NK-92 treated with Interleukin-12 subunit alpha and Interleukin-12 subunit beta, amount 100 ng/mL, for 24 hours (cell line): ENCODE data around the gene CCSAP.
A peak's percentile ranks its signal among the peaks of the same experiment; 100 is the strongest.
"Not testable (repeated sequence)": the region's sequence is repeated elsewhere in the genome, so short reads cannot be mapped to it uniquely, and the experiment has no call there.

Experiments
- DNase-seq: peaks from one replicate; lab custom pipeline; 2025; lab: John Stamatoyannopoulos, UW

CCSAP gene

GRCh38 chr1:229364207-229365065 lies 21.6 kb upstream of the CCSAP start:
- DNase-seq, result no peak

DNA sequence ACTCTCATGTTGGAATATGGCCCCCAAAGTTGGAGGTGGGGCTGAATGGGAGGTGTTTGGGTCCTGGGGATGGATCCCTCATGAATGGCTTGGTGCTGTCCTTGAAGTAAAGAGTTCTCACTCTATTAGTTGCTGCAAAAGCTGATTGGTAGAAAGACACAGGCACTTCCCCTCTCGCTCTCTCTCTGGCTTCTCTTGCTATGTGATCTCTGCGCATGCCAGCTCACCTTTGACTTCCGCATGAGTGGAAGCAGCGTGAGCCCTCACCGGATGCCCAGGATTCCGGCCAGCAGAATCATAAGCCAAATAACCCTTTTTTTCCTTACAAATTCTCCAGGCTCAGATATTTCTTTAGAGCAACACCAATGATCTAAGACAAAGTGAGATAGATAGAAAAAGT lies 20.9 kb upstream of the CCSAP start:
- DNase-seq, result no peak

DNA sequence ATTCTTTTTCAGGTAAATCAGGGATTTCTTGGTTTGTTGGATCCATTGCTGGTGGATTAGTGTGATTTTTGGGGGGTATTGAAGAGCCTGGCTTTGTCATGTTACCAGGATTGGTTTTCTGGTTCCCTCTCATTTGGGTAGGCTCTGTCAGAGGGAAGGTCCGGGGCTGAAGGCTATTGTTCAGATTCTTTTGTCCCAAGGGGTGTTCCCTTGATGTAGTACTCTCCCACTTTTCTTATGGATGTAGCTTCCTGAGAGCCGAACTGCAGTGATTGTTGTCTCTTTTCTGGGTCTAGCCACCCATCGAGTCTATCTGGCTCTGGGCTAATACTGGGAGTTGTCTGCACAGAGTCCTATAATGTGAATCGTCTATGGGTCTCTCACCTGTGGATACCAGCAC lies 17.6 kb upstream of the CCSAP start:
- DNase-seq, result no peak

DNA sequence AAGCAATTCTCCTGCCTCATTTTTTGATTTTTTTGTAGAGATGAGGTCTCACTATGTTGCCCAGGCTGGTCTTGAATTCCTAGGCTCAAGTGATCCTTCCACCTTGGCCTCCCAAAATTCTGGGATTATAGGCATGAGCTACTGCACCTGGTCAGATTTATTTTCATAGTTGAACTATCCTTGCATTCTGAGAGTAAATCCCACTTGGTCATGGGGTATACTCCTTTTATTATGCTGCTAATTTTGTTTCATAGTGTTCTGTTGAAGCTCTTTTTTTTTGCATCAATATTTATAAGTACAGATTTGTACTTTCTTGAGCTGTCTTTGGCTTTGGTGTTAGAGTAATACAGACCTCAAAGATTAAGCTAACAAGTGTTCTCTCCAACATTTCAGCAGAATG lies 12.8 kb upstream of the CCSAP start:
- DNase-seq, result no peak

- no peak for DNase-seq
These were observed 11.4 kb upstream of the CCSAP start for GRCh38 chr1:229354226-229354625.

DNA sequence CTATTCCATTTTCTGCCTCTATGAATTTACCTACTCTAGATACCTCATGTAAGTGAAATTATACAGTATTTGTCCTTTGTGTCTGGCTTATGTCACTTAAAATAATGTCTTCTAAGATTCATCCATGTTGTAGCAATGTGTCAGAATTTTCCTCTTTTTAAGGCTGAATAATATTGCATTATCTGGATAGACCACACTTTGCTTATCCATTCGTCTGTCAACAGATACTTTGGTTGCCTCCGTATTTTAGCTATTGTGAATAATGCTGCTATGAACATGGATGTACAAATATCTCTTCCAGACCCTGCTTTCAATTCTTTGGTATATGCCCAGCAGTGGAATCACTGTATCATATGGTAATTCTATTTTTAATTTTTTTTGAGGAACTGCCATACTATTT lies 10.1 kb upstream of the CCSAP start:
- DNase-seq, result no peak

DNA sequence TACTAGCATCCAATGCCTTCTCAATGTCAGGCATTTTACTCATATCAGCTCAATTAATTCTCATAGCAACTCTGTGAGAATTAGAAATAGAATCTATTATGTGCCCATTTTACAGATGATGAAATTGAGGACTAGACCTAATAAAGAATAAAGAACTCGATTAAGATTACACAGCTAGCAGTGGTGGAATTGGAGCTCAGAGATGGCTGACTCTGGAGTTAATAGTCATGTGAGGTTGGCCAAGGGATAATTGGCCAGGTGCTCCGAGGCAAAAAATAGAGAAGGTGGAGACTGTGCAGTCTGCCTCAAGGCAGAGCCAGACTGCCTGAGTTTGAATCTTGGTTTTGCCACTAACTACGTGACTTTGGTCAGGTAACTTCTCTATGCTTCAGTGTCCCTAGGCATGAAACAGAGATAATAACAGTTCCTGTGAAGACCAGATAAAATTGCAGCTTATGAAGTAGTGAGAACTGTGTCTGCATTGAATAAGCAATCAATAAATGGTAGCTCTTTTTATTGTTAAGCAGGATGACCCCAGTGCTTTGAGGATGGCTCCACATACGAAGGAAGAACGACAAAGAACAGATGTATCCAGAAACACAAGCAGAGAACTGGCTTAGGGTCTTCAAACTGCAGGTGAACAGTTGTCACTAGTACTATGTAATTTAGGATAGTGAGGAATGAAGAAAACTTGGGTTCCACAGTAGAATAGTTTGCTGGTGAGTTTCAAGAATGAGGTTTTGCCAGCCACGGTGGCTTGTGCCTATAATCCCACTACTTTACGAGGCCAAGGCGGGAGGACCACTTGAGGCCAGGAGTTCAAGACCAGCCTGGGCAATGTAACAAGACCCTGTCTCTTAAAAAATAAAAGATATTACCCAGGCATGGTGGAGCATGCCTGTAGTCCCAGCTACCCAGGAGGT lies 6.9 kb upstream of the CCSAP start:
- no peak for DNase-seq

- DNase-seq, result no peak
These were observed 4.7 kb upstream of the CCSAP start for GRCh38 chr1:229347528-229347927.

DNA sequence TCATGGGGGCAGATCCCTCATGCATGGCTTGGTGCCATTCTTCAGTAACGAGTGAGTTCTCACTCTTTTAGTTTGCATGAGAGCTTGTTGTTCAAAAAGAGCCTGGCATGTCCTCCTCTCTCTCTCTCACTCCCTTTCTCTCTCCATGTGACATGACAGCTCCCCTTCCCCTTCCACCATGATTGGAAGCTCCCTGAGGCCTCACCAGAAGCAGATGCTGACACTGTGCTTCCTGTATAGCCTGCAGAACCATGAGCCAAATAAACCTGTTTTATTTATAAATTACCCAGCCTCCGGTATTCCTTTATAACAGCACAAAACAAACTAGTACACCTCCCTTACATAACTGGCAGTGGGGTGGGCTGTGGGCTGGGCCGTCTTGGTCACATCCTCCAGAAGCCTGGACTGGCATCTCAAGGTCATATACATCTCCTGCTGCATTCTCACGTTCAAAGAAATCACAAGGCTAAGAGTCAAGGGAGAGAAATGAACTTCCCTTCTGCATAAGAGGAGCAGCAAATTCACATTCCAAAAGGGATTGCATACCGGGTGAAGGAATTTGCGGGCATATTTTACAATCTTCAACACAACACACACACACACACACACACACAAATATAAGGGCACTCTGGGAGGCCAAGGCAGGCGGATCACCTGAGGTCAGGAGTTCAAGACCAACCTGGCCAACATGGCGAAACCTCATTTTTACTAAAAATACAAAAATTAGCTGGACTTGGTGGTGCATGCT lies 2.3 kb upstream of the CCSAP start:
- no peak for DNase-seq

- no peak for DNase-seq
These were observed 1.3 kb upstream of the CCSAP start for GRCh38 chr1:229344139-229344538.

DNA sequence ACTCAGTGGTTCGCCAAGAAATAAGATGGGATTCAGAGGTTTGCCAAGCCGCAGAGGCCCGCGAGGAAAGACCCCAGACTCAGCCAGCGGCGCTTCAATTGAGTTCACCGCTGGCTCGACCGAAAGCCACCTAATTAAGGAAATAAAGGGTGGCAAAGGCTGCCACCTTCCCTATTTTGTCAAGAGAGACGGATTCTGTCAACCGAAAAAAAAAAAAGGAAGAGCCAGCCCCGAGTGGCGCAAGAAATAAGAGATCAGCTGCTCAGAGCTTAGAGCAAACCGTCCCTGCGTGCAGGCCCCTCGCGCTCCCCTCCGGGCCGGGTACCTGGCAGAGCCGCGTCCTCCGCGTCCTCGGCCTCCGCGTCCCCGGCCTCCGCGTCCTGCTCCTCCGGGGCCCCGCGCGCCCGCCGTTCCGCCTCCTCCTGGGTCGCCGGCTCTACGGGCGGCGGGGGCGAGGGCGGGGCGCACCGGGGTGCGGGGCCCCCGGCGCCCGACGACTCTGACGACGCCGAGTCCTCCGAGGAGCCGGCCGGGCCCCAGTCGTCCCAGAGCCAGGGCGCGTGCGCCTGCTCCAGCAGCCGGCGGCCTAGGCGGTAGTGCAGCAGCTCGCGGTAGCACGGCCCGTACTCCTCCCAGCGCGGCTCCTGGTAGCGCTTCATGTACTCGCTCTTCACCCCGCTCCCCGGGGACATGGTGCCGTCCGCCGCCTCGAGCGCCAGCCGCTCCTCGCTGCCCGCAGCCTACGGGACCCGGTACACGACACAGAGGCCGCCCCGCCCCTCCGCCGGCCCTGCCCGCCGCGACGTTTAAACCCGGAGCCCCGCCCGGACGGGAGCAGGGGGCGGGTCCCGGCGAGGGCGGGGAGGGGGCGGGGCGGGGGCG lies 832 bp downstream of the CCSAP start:
- DNase-seq, result peak; percentile 61

DNA sequence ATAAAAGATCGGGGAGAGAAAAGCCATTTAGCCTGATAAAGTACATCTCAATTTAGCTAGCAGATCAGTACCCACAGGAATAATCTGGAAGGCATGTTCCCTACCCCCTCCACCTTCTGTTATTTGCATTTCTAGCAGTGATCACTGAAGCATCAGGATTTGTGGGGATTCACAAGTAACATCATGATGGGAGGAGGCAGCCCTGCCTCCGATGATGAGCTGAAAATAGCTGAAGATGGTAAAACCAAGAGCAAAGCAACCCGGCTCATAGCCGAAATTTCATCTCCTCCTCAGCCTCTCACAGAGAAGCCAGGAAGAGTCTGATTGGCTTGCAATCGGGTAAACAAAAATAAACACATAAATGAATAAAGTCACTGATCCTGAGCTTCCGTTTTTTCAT lies 2.4 kb downstream of the CCSAP start:
- DNase-seq, result no peak

- no peak for DNase-seq
These were observed 3.3 kb downstream of the CCSAP start for GRCh38 chr1:229339520-229339919.

DNA sequence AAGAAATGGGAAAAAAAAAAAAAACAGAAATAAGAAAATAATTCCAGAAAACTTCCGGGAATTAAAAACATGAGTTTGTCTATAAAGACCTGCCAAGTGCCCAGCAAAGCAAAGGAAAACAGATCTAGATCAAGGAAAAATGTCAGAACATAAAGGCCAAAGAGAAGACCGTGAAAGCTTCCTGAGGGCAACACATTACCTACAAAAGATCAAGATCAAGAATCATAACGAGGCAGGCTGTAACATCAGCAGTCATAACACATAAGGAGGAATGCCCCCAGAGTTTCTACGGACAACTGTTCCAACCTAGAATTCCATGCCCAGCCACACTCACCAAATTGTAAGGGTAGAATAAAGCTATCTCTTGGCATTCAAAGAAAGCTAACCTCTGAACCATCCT lies 3.8 kb downstream of the CCSAP start:
- DNase-seq, result no peak

DNA sequence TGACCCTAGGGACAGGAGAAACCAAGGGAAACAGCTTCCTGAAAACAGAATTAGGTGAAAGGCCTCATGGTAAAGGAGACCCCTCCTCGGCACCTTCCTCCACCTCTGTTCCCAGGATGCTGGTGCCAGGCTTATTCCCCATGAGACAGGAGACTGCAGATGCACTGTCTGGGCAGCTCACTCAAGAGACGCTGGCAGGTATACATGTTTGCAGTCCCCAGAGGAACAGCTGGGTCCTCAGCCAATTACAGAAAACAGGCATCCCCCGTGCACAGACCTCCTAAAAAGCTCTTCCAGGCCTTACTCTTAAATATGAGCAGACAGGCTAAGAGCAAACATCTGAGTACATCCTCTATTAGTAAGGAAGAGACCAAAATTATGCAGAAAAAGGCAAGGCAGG lies 6.5 kb downstream of the CCSAP start:
- DNase-seq, result no peak

GRCh38 chr1:229334716-229335115 lies 8.1 kb downstream of the CCSAP start:
- no peak for DNase-seq

DNA sequence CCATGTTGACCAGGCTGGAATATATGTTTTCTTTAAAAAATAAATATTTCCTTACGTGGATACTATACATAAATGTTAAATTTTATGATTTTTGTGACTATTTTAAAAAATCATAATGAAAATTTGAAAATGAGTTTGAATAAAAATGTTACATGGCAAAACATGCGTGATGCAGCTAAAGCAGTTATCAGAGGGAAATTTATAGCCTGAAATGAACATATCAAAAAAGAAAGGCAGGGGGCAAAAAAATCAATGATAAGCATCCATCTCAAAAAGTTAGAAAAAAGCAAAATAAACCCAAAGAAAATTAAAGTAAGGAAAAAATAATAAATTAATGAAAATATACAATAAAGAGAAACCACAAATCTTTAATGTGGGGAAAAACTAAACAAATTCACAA lies 8.6 kb downstream of the CCSAP start:
- no peak for DNase-seq

DNA sequence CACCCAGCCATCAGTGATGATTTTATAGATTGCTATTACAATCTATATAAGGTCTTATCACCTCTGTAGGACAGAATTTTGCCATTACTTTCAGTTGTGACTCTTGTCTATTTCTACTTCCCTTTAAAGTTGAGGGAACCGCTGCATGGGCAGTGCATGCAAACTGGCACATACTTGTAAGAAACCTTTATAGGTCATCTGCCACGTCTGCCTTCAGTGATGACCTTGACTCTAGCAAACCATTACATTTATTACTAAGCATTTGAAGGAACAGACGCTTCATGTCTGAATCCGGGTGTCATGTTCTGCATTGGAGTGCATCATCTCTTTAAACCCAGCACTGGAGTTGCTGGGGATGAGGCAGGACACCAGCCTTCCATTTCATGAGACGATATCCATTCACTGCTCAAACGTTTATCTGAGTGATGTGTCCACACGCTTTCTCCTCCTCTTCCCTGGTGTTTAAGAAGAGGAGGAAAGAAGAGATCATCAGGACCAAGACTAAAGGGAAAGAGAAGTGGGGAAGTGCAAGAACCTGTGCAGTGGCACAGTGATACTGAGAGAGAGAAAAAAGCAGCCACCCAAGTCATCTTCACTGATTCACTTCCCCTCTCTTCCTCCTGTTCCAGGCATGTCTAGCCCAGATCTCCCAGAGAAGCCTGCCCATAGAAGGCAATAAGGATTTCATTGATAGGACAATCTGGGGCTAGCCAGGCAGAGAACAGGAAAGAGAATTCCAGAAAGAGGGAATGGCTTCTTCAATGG lies 14.1 kb downstream of the CCSAP start:
- DNase-seq, result no peak

DNA sequence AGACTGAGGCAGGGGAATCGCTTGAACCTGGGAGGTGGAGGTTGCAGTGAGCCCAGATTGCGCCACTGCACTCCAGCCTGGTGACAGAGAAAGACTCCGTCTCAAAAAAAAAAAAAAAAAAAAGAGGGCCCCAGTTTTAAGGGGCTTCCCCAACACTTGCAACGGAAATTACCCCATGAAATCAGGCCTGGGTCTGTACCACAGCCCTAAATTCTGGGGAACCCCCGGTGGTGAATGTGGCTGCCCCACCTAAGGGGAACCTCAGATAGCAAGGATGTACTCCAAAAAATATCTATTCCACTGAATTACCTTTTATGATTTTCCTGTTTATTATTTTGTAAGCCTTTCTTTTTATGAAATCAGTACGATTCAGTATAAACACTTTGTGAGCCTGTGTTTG lies 15.1 kb downstream of the CCSAP start:
- DNase-seq, result not testable (repeated sequence)

DNA sequence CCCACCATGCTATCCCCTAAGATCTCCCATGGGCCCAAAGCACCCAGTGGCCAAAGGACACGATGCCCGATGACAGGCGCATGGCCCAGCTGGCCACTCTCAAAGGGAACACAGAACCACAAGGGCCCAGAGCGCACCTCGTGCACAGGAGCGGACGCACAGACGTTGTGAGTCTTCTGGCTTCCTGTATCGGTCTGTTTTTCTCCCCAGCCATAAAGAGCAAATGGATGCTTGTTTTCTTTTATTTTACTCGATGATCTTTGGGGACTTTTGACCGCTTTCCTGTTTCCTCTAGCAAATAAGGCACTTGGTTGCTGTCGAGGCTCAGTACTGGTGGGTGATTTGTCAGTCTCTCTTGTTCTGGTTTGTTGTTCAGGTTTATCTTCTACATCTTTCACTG lies 16.2 kb downstream of the CCSAP start:
- no peak for DNase-seq
